ENCODE data around the gene CD99L2. TPM values are rescaled to one million over a fixed set of nuclear protein-coding genes. Genes with fewer than 3 reads are reported as not detected.

Gene CD99L2
- total RNA-seq, 2 experiments from 2014 or later: 8.4 to 9.6 TPM

DNA sequence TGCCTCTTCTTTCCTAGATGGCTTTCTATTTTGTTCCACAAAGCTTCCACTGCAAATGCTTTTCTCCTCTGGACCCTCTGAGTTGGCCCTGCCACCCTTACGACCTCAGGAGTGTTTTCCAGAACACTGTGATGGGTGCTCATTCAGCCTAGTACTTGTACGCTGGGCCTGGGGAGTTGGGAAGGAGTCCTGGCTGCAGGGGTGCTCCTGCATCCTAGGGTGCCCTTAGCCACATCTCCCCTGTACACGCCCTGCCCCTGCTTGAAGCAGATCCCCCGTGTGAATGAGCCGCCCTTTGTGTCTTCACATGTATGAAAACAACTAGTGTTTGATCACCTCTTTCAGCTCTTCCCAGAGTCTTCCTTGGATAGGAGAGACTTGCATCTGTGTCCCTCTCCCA lies 141.1 kb downstream of the CD99L2 start:
- DNase-seq (no peak), ATAC-seq (no peak)
- intact Hi-C loops (cut with DNase I, micrococcal nuclease): no loop called here
- Mint-ChIP-seq H3K27ac (peak overlapping the region; percentile 13), H3K36me3 (ENCODE audit: low read depth) (peaks cover 27% of the 10 kb centered on the region), H3K4me1 (no peaks in the 10 kb centered on the region), H3K4me3 (no peak overlapping the region), H3K27me3 (no peaks in the 10 kb centered on the region), H3K9me3 (ENCODE audit: low read depth) (no peaks in the 10 kb centered on the region)
- CTCF ChIA-PET: interaction anchor here (0.6 kb wide), 1 partner anchor 14 kb away, joined by 3 read pairs; no protein-coding TSS in a partner anchor
- POLR2A ChIA-PET: no interaction called here

DNA sequence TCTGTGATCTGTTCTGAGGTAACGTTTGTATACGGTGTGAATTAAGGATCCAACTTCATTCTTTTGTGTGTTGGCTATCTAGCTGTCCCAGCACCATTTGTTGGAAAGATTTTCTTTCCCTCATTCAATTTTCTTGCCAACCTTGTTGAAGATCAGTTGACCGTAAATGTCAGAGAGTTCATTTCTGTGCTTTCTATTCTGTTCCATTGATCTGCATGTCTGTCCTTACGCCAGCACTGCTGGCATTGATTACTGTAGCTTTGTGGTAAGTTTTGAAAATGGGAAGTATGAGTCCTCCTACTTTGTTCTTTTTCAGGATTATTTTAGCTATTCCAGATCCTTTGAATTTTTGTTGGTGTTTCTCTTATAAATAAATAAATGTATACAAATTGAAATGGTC lies 144.5 kb downstream of the CD99L2 start:
- no peak overlapping the region for H3K27ac Mint-ChIP-seq
- CTCF ChIA-PET: interaction anchor here (0.6 to 1.5 kb wide), 3 partner anchors 13 to 549 kb away, joined by 4 to 5 read pairs (median 5); no protein-coding TSS in a partner anchor

DNA sequence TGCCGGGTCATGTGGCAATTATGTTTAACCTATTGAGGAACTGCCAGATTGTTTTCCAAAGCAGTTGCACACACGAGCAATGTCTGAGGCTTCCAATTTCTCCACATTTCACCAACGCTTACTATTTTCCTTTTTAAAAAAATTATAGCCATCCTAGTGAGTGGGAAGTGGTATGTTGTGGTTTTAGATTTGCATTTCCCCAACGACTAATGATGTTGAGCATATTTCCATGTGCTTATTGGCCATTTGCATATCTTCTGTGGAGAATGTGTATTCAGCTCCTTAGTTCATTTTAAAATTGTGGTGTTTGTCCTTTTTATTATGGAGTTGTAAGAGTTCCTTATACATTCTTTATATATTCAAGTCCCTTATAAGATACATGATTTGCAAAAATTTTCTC lies 145.1 kb downstream of the CD99L2 start:
- ATAC-seq (no peak), DNase-seq (no peak)
- CTCF ChIA-PET: interaction anchor here (0.8 to 1.5 kb wide), 2 partner anchors 13 to 19 kb away, joined by 4 to 5 read pairs; no protein-coding TSS in a partner anchor
- Mint-ChIP-seq H3K9me3 (ENCODE audit: low read depth) (no peaks in the 10 kb centered on the region), H3K36me3 (ENCODE audit: low read depth) (peaks cover 31% of the 10 kb centered on the region), H3K4me1 (no peaks in the 10 kb centered on the region), H3K27ac (no peak overlapping the region), H3K27me3 (no peaks in the 10 kb centered on the region), H3K4me3 (no peak overlapping the region)
- POLR2A ChIA-PET: no interaction called here
- intact Hi-C loops (cut with DNase I, micrococcal nuclease): no loop called here

More for the DNA sequence above, 144.5 kb downstream of the CD99L2 start:
- POLR2A ChIA-PET: no interaction called here
- H3K9me3 Mint-ChIP-seq (ENCODE audit: low read depth): no peaks in the 10 kb centered on the region
- H3K4me1 Mint-ChIP-seq: no peaks in the 10 kb centered on the region
- peaks cover 33% of the 10 kb centered on the region for H3K36me3 Mint-ChIP-seq (ENCODE audit: low read depth)
- H3K4me3 Mint-ChIP-seq: no peak overlapping the region
- no peak for ATAC-seq
- DNase-seq: no peak
- no peaks in the 10 kb centered on the region for H3K27me3 Mint-ChIP-seq
- intact Hi-C loops (cut with DNase I, micrococcal nuclease): no loop called here

DNA sequence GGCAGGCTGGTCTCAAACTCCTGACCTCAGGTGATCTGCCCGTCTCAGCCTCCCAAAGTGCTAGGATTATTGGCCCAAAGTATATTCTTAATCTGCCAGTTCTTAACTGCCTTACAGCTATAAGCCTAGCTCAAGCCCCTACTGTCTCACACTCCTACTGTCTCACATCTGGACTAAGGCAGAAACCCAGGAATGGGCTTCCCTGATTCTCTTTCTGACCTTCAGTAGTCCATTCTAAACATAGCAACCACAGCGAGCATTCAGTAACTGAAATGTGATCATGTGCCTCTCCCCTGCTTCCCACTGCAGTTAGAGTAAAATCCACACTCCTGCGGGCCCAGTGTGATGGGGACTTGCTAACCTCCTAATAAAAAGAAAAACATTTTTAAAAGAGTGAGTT lies 146.3 kb downstream of the CD99L2 start:
- POLR2A ChIA-PET: interaction anchor here (0.6 kb wide), 1 partner anchor 10 kb away, joined by 7 read pairs; no protein-coding TSS in a partner anchor
- no peak for DNase-seq
- intact Hi-C loops (cut with DNase I, micrococcal nuclease): no loop called here
- ATAC-seq: no peak
- H3K27me3 Mint-ChIP-seq: no peaks in the 10 kb centered on the region
- no peaks in the 10 kb centered on the region for H3K9me3 Mint-ChIP-seq (ENCODE audit: low read depth)
- H3K27ac Mint-ChIP-seq: no peak overlapping the region
- H3K4me3 Mint-ChIP-seq: no peak overlapping the region
- CTCF ChIA-PET: no interaction called here
- H3K4me1 Mint-ChIP-seq: no peaks in the 10 kb centered on the region
- peaks cover 27% of the 10 kb centered on the region for H3K36me3 Mint-ChIP-seq (ENCODE audit: low read depth)

DNA sequence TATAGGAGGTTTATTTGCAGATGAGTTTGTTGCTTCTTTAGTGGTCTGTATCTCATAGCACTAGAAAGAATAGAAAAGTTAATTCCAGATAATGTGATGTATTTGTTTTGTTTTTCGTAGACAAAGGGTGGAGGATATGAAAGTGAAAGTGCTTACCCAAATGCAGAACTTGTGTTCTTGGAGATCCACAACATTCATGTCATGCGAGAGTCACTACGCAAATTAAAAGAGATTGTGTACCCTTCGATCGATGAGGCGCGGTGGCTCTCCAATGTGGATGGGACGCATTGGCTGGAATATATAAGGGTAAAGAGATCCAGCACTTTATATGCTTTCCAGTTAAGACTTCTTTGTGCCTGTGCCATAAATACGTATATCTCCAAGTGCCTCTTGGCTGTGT lies 162.0 kb downstream of the CD99L2 start:
- POLR2A ChIA-PET: no interaction called here
- H3K36me3 Mint-ChIP-seq (ENCODE audit: low read depth): peaks cover 66% of the 10 kb centered on the region
- H3K27ac Mint-ChIP-seq: peak overlapping the region; percentile 55

DNA sequence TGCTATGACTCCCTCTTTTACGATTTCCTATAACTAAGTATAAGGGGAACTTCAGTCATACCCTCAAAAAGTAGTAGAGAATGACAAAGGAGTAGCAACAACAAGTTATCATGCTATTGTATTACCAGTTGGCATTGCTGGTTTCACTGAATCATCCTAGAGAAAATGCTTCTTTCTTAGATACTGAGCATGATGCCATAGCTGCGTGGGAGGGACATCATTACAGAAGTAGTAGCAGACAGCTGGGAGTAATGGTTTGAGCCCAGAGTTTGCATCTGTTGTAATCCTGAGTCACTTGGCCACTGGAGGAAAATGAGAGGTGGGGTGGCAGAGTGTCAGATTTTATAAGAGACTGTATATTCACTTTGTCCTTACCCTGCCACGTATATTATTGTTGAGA lies 166.7 kb downstream of the CD99L2 start:
- Mint-ChIP-seq H3K27ac (peak overlapping the region; percentile 82), H3K27me3 (no peaks in the 10 kb centered on the region), H3K9me3 (ENCODE audit: low read depth) (no peaks in the 10 kb centered on the region), H3K36me3 (ENCODE audit: low read depth) (peaks cover 49% of the 10 kb centered on the region), H3K4me3 (no peak overlapping the region), H3K4me1 (peaks cover 31% of the 10 kb centered on the region)
- POLR2A ChIA-PET: interaction anchor here (0.6 to 0.7 kb wide), 2 partner anchors 37 to 162 kb away, joined by 3 read pairs; no protein-coding TSS in a partner anchor
- CTCF ChIA-PET: interaction anchor here (1.7 kb wide), 1 partner anchor 14 kb away, joined by 8 read pairs; no protein-coding TSS in a partner anchor
- DNase-seq (peak; percentile 81), ATAC-seq (peak; percentile 95)
- intact Hi-C loops (cut with DNase I, micrococcal nuclease): loop anchor here in 1 of 2 experiments (1.0 kb wide), 1 partner anchor 27 kb away; no protein-coding TSS in a partner anchor

More for the DNA sequence above, 162.0 kb downstream of the CD99L2 start:
- no peak for DNase-seq
- intact Hi-C loops (cut with DNase I, micrococcal nuclease): no loop called here
- no peak overlapping the region for H3K4me3 Mint-ChIP-seq
- ATAC-seq: no peak
- H3K9me3 Mint-ChIP-seq (ENCODE audit: low read depth): no peaks in the 10 kb centered on the region
- no peaks in the 10 kb centered on the region for H3K27me3 Mint-ChIP-seq
- H3K4me1 Mint-ChIP-seq: peaks cover 28% of the 10 kb centered on the region
- CTCF ChIA-PET: no interaction called here

DNA sequence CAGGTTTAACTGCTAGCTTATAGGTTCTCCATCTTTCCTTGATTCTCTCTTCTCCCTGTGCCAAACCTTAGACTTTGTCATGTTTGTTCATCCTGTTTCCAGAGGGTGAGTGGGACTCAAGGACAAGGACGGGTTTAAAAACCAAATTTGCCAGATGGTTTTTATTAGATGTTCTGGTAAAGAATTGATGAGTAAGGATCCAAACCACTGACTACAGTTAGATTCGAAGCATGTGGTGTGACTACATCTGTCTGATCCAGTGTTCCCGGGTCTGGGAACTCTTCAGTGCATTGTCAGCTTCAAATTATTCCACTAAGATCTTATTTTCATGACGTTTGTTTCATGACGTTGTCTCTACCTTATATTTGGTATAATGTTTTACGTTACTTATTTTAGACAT lies 167.7 kb downstream of the CD99L2 start:
- no peak for ATAC-seq
- Mint-ChIP-seq H3K4me1 (peaks cover 22% of the 10 kb centered on the region), H3K27me3 (no peaks in the 10 kb centered on the region), H3K9me3 (ENCODE audit: low read depth) (no peaks in the 10 kb centered on the region), H3K4me3 (no peak overlapping the region), H3K36me3 (ENCODE audit: low read depth) (peaks cover 43% of the 10 kb centered on the region), H3K27ac (no peak overlapping the region)
- intact Hi-C loops (cut with DNase I, micrococcal nuclease): loop anchor here in 1 of 2 experiments (1.0 kb wide), 1 partner anchor 26 kb away; no protein-coding TSS in a partner anchor
- CTCF ChIA-PET: interaction anchor here (1.7 kb wide), 1 partner anchor 13 kb away, joined by 8 read pairs; no protein-coding TSS in a partner anchor
- POLR2A ChIA-PET: interaction anchor here (0.6 kb wide), 1 partner anchor 255 kb away, joined by 3 read pairs; no protein-coding TSS in a partner anchor
- DNase-seq: no peak

DNA sequence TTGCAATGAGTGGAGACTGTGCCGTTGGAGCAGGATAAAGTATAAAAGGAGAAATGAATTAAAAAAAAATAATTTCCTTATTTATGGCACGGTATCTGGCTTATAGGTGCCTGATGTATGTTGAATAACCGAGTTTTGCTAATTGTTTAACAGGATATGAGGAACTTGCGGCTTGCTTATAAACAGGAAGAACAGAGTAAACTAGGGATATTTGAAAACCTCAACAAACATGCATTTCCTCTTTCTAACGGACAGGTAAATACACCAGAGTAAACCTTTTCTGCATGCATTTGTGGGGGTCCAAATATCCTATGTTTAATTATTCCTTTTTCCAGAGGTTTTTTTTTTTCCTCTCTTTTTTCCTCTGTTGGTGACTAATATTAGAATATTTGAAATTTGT lies 168.5 kb downstream of the CD99L2 start:
- H3K27me3 Mint-ChIP-seq: no peaks in the 10 kb centered on the region
- DNase-seq (no peak), ATAC-seq (no peak)
- H3K27ac Mint-ChIP-seq: no peak overlapping the region
- peaks cover 37% of the 10 kb centered on the region for H3K36me3 Mint-ChIP-seq (ENCODE audit: low read depth)
- ChIA-PET POLR2A (no interaction called here), CTCF (interaction anchor here (1.3 to 1.5 kb wide), 2 partner anchors 10 to 14 kb away, joined by 3 to 4 read pairs; no protein-coding TSS in a partner anchor)
- H3K9me3 Mint-ChIP-seq (ENCODE audit: low read depth): no peaks in the 10 kb centered on the region
- H3K4me3 Mint-ChIP-seq: no peak overlapping the region
- intact Hi-C loops (cut with DNase I, micrococcal nuclease): no loop called here
- peaks cover 18% of the 10 kb centered on the region for H3K4me1 Mint-ChIP-seq

DNA sequence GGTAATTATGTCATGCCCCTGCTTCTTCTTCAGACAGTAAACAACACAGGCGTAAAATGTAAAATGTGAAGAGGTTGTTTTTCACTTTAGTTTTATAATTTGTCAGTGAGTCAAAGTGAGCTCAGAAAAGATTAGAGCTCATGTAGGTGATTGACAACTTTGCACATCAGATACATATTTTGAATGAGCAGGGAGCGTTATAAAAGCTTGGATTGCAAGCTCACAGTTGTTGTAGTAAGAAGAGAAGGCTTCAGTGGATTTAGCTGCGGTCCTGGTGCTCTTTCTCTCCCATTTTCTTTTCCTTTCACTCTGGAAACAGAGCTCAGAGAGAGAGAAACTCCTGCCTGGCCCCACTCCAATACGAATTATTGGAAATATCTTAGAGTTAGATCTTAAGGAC lies 178.8 kb downstream of the CD99L2 start:
- no peak overlapping the region for H3K4me3 Mint-ChIP-seq
- intact Hi-C loops (cut with DNase I, micrococcal nuclease): no loop called here
- H3K9me3 Mint-ChIP-seq (ENCODE audit: low read depth): no peaks in the 10 kb centered on the region
- peak overlapping the region; percentile 31 for H3K27ac Mint-ChIP-seq
- no peak for ATAC-seq
- peaks cover 17% of the 10 kb centered on the region for H3K4me1 Mint-ChIP-seq
- no peaks in the 10 kb centered on the region for H3K27me3 Mint-ChIP-seq
- DNase-seq: no peak
- H3K36me3 Mint-ChIP-seq (ENCODE audit: low read depth): peaks cover 13% of the 10 kb centered on the region
- CTCF ChIA-PET: interaction anchor here (0.7 to 1.3 kb wide), 4 partner anchors 9 to 36 kb away, joined by 3 to 5 read pairs (median 4); no protein-coding TSS in a partner anchor
- POLR2A ChIA-PET: no interaction called here

Other genes with a start within 250 kb of the CD99L2 start
- gene MTMR1, start 205.3 kb downstream of the CD99L2 start, total RNA-seq: 10 to 100 TPM; 41.9 to 42.0 TPM
- gene HMGB3, start 84.7 kb upstream of the CD99L2 start, total RNA-seq: 10 to 100 TPM; 26.5 to 29.3 TPM

Measured in activated CD4-positive, alpha-beta T cell treated with anti-CD3 and anti-CD28 coated beads for 36 hours (primary cell).